Measurements from ENCODE around the gene CTNNA1.

CTNNA1 gene

DNA sequence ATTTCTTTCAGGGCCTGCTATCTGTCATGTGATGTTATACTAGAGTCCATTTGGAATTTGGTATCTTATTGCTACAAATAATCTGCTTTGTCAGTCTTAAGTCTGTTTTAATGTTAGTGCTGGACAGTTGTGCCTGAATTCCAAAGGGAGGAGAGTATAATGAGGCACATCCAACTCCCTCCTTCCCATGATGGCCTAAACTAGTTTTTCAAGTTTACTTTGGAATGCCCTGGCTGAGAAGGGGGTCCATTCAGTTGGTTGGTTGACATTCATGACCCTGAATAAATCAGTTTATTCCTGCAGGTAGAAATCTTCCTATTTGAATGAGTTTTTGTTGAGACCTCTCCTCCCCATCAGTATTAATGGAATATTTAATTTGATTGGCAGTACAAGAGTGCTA, 131.3 kb downstream of the CTNNA1 start:
- TF ChIP-seq OSR1 (CRISPR knock-in tag; IDR thresholded peaks at IDR 0.05), result no peak
- no peak for TF ChIP-seq ZNF70 (CRISPR knock-in tag; IDR thresholded peaks at IDR 0.05)
- TF ChIP-seq TOX (CRISPR knock-in tag; IDR thresholded peaks at IDR 0.05; ENCODE audit: borderline replicate concordance), result no peak
- no peak for ATAC-seq

DNA sequence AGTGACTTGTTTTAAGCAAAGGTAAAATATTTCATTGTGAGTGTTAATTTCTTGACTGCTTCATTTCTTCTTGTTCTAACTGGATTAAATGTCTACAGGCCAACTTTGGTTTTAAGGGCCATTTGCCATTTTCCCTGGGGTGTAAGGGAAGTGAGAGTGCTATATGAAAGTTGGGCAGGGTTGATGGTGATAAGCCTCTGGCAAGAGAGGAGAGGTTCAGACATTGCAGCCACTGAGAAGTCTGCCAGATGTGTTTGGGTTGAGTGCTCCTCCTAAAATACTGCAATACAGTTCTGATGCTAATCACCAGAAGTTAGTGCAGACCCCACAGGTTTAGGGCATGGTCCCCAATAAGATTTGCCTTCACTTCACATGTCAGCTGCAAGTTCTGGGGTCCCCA, 136.8 kb downstream of the CTNNA1 start:
- no peak for ATAC-seq

DNA sequence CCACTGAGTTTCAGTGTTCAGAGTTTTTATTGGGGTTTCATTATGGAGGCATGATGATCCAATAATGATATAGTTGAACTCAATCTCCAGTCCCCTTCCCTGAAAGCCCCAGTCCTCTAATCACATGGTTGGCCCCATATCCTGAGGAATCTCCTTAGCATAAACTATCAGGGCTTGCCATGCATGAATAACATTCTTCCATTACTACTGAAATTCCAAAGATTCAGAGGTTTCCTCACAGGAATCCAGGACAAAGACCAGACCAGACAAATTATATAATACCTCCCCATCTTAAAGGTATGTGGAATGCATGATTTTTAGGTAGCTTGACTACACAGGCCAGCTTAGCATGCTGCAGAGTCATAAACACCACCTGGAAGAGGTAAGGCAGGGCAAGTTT, 137.4 kb downstream of the CTNNA1 start:
- no peak for TF ChIP-seq CSDC2 (CRISPR knock-in tag; IDR thresholded peaks at IDR 0.05)
- no peak for TF ChIP-seq ZNF70 (CRISPR knock-in tag; IDR thresholded peaks at IDR 0.05)
- no peak for TF ChIP-seq SNAI2 (CRISPR knock-in tag; IDR thresholded peaks at IDR 0.05)
- TF ChIP-seq ESRRG (CRISPR knock-in tag; IDR thresholded peaks at IDR 0.05), result no peak
- no peak for TF ChIP-seq GLIS3 (CRISPR knock-in tag; IDR thresholded peaks at IDR 0.05)
- TF ChIP-seq, protein P1, sequence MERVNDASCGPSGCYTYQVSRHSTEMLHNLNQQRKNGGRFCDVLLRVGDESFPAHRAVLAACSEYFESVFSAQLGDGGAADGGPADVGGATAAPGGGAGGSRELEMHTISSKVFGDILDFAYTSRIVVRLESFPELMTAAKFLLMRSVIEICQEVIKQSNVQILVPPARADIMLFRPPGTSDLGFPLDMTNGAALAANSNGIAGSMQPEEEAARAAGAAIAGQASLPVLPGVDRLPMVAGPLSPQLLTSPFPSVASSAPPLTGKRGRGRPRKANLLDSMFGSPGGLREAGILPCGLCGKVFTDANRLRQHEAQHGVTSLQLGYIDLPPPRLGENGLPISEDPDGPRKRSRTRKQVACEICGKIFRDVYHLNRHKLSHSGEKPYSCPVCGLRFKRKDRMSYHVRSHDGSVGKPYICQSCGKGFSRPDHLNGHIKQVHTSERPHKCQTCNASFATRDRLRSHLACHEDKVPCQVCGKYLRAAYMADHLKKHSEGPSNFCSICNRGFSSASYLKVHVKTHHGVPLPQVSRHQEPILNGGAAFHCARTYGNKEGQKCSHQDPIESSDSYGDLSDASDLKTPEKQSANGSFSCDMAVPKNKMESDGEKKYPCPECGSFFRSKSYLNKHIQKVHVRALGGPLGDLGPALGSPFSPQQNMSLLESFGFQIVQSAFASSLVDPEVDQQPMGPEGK (CRISPR knock-in tag; IDR thresholded peaks at IDR 0.05; ENCODE audit: borderline replicate concordance), result no peak
- TF ChIP-seq BACH2 (CRISPR knock-in tag; IDR thresholded peaks at IDR 0.05; ENCODE audit: borderline replicate concordance), result no peak
- no peak for TF ChIP-seq PPARA (CRISPR knock-in tag; IDR thresholded peaks at IDR 0.05; ENCODE audit: borderline replicate concordance)

More for the DNA sequence above, 136.8 kb downstream of the CTNNA1 start:
- TF ChIP-seq, protein P2, sequence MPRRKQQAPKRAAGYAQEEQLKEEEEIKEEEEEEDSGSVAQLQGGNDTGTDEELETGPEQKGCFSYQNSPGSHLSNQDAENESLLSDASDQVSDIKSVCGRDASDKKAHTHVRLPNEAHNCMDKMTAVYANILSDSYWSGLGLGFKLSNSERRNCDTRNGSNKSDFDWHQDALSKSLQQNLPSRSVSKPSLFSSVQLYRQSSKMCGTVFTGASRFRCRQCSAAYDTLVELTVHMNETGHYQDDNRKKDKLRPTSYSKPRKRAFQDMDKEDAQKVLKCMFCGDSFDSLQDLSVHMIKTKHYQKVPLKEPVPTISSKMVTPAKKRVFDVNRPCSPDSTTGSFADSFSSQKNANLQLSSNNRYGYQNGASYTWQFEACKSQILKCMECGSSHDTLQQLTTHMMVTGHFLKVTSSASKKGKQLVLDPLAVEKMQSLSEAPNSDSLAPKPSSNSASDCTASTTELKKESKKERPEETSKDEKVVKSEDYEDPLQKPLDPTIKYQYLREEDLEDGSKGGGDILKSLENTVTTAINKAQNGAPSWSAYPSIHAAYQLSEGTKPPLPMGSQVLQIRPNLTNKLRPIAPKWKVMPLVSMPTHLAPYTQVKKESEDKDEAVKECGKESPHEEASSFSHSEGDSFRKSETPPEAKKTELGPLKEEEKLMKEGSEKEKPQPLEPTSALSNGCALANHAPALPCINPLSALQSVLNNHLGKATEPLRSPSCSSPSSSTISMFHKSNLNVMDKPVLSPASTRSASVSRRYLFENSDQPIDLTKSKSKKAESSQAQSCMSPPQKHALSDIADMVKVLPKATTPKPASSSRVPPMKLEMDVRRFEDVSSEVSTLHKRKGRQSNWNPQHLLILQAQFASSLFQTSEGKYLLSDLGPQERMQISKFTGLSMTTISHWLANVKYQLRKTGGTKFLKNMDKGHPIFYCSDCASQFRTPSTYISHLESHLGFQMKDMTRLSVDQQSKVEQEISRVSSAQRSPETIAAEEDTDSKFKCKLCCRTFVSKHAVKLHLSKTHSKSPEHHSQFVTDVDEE (CRISPR knock-in tag; IDR thresholded peaks at IDR 0.05), result no peak
- TF ChIP-seq PPARA (CRISPR knock-in tag; IDR thresholded peaks at IDR 0.05; ENCODE audit: borderline replicate concordance), result no peak
- no peak for TF ChIP-seq ZFP3 (CRISPR knock-in tag; IDR thresholded peaks at IDR 0.05)
- no peak for TF ChIP-seq GLIS3 (CRISPR knock-in tag; IDR thresholded peaks at IDR 0.05)
- no peak for TF ChIP-seq BACH2 (CRISPR knock-in tag; IDR thresholded peaks at IDR 0.05; ENCODE audit: borderline replicate concordance)
- TF ChIP-seq ZC3H10 (CRISPR knock-in tag; IDR thresholded peaks at IDR 0.05), result no peak
- TF ChIP-seq ESRRG (CRISPR knock-in tag; IDR thresholded peaks at IDR 0.05), result no peak
- TF ChIP-seq TCF4 (CRISPR knock-in tag; IDR thresholded peaks at IDR 0.05; ENCODE audit: borderline replicate concordance), result no peak
- no peak for TF ChIP-seq CSDC2 (CRISPR knock-in tag; IDR thresholded peaks at IDR 0.05)
- no peak for TF ChIP-seq ARNTL (CRISPR knock-in tag; IDR thresholded peaks at IDR 0.05; ENCODE audit: borderline replicate concordance, low read depth)
- TF ChIP-seq, protein P3, sequence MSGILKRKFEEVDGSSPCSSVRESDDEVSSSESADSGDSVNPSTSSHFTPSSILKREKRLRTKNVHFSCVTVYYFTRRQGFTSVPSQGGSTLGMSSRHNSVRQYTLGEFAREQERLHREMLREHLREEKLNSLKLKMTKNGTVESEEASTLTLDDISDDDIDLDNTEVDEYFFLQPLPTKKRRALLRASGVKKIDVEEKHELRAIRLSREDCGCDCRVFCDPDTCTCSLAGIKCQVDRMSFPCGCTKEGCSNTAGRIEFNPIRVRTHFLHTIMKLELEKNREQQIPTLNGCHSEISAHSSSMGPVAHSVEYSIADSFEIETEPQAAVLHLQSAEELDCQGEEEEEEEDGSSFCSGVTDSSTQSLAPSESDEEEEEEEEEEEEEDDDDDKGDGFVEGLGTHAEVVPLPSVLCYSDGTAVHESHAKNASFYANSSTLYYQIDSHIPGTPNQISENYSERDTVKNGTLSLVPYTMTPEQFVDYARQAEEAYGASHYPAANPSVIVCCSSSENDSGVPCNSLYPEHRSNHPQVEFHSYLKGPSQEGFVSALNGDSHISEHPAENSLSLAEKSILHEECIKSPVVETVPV (CRISPR knock-in tag; IDR thresholded peaks at IDR 0.05), result no peak

DNA sequence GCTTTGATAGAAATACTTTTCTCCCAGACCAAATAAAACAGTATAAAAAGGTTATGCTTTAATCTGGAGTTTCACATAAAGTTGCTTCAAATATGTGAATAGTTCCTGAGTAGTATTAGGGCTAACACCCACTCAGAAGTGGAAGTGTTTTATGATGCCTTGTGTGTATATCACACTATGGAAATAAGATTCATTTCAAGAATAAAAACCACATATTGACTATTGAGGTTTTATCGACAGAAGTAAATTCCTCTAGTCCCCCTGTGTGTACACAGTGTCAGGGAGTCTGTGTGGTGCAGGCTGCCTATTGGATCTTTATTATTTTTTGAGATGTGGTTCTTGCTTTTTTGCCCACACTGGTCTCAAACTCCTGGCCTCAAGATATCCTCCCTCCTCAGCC, 142.7 kb downstream of the CTNNA1 start:
- no peak for ATAC-seq
- TF ChIP-seq ZNF565 (CRISPR knock-in tag; conservative IDR thresholded peaks at IDR 0.05; ENCODE audit: low read depth), result no peak
- no peak for TF ChIP-seq ARNTL (CRISPR knock-in tag; IDR thresholded peaks at IDR 0.05; ENCODE audit: borderline replicate concordance, low read depth)
- no peak for TF ChIP-seq ZFP3 (CRISPR knock-in tag; IDR thresholded peaks at IDR 0.05)
- no peak for TF ChIP-seq ISL1 (CRISPR knock-in tag; IDR thresholded peaks at IDR 0.05)
- TF ChIP-seq OSR1 (CRISPR knock-in tag; IDR thresholded peaks at IDR 0.05), result no peak
- TF ChIP-seq, protein P4, sequence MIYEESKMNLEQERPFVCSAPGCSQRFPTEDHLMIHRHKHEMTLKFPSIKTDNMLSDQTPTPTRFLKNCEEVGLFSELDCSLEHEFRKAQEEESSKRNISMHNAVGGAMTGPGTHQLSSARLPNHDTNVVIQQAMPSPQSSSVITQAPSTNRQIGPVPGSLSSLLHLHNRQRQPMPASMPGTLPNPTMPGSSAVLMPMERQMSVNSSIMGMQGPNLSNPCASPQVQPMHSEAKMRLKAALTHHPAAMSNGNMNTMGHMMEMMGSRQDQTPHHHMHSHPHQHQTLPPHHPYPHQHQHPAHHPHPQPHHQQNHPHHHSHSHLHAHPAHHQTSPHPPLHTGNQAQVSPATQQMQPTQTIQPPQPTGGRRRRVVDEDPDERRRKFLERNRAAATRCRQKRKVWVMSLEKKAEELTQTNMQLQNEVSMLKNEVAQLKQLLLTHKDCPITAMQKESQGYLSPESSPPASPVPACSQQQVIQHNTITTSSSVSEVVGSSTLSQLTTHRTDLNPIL (CRISPR knock-in tag; IDR thresholded peaks at IDR 0.05; ENCODE audit: low read depth), result no peak

More for the DNA sequence above, 137.4 kb downstream of the CTNNA1 start:
- ATAC-seq, result no peak; the same call in 2 of the 3 replicates

DNA sequence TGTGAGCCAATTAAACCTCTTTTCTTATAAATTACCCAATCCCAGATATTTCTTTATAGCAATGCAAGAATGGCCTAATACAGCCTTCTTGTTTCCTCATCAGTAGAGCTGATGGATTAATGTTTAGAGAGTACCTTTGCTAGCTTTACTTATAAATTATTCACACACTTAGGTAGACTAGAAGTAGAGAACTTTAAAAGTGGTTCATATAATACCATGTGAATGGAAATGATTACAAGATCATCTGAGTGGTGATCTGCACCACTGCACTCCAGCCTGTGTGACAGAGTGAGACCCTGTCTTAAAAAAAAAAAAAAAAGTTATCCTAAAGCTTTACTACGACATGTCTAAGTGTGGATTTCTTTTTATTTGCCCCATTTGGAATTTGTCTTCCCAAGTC, 145.1 kb downstream of the CTNNA1 start:
- TF ChIP-seq TCF4 (CRISPR knock-in tag; IDR thresholded peaks at IDR 0.05; ENCODE audit: borderline replicate concordance) (no peak), ZNF565 (CRISPR knock-in tag; conservative IDR thresholded peaks at IDR 0.05; ENCODE audit: low read depth) (no peak), TOX (CRISPR knock-in tag; IDR thresholded peaks at IDR 0.05; ENCODE audit: borderline replicate concordance) (no peak), ZFP30 (CRISPR knock-in tag; IDR thresholded peaks at IDR 0.05) (no peak), ZC3H10 (CRISPR knock-in tag; IDR thresholded peaks at IDR 0.05) (no peak), OSR1 (CRISPR knock-in tag; IDR thresholded peaks at IDR 0.05) (no peak)
- TF ChIP-seq, protein P1 (CRISPR knock-in tag; IDR thresholded peaks at IDR 0.05; ENCODE audit: borderline replicate concordance), result no peak
- TF ChIP-seq, protein P2 (CRISPR knock-in tag; IDR thresholded peaks at IDR 0.05), result no peak

More for the DNA sequence above, 145.1 kb downstream of the CTNNA1 start:
- ATAC-seq, result no peak

Data from SK-N-SH treated with all-trans-retinoic acid at 6 μM for 48 hours (cell line).